ENCODE results near the gene FBRSL1.

Gene FBRSL1

DNA sequence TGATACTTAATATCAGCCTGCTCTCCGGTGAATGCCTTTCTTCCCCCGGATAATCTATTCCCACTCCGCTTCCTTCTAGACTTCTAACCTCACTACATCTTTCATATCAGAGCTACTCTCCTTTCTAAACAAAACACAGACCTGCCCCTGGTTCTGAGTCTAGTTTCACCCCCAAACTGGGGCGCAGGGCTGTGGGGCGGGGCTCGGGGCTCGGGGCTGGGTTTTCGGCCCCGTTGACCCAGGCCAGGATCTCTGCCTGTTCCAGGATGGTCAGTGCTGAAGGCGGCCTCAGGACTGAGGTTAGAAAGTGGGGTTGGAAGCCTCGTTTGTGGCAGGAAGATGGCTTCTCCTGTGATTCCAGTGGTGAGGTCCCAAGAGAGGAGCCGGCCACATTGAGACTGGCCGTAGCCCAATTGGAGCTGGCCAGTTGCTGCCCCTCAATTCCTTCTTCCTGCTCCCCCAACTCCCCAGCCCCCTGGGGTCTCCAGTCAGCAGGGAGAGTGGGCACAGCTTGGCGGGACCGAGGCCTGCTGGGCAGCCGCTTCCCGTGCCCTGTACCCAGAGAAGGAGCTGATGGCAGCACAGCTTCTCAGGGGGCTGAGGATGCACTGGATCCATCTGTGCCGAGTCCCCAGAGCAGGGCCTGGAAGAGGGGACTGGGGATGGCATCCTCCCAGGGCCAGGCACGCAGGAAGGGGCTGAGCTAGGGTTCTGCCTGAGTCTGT, 67.5 kb downstream of the FBRSL1 start:
- no peak for DNase-seq (ENCODE audit: low read depth in 2 of 2)

- no peak for DNase-seq (ENCODE audit: low read depth in 2 of 2)
These were observed 68.3 kb downstream of the FBRSL1 start for GRCh38 chr12:132558042-132558856.

DNA sequence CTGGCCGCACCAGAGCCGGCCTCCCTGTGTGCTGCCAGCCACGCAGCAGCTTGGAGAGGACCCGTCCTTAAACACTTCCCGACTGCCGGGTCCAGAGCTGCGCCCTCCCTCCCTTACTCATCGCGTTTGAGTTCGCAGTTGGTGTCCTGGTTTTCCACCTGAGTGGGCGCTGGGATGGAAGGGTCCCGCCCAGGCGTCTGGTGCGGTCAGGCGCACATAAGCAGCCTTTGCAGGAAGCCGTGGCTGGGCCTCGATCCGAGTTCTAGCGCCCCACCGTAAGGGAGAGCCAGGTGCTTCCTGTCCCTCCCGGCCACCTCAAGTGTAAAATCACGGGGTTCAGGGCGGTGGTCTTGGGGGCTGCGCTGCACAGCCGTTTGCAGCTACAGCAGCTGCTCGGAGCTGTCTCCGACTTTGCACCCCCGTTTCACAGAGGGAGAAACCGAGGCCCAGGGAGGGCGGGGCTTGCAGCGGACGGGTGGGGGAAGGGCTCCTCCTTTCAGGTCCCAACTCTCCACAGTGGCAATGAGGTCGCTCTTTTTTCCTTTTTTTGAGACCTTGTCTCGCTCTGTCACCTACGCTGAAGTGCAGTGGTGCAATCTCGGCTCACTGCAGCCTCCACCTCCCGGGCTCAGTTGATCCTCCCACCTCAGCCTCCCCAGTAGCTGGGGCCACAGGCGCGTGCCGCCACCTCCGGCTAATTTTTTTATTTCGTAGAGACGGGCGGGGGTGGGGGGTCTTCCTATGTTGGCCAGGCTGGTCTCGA, 69.1 kb downstream of the FBRSL1 start:
- no peak for DNase-seq (ENCODE audit: low read depth in 2 of 2)

DNA sequence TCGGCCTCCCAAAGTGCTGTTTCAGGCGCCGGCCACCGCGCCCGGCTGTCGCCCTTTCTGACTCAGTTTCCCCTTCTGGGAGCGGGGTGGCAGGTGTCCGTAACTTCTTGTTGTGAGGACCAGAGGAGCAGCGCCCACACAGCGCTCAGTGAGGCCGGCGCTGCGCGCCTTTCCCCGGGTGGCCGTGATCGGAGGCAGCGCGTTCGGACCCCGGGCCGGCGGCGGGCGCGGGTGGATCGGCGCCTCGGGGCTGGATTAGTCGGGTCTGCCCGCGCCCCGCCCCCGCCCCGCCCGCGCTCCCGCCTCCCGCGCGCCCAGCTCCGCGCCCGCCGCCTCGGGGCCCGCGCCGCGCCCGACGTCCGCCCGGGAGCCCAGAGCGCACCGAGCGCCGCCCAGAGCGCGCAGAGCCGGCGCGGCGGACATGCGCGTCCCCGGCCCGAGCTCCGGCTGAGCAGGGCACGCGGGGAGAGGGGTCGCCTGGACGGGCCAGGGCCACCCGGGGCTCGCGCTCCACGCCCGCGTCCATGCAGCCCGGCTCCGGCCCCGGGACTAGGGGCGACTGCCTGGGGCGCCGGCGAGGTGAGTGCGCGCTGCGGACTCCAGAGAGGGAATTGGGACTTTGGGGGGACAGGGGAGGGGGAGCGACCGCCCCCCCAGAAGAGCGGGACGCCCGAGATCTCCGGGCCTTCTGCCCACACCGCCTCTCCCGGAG, 69.9 kb downstream of the FBRSL1 start:
- peak; percentile 9 to 17 for DNase-seq (ENCODE audit: low read depth in 2 of 2)

GRCh38 chr12:132560364-132560613, 70.3 kb downstream of the FBRSL1 start:
- no peak for DNase-seq (ENCODE audit: low read depth in 2 of 2)

DNA sequence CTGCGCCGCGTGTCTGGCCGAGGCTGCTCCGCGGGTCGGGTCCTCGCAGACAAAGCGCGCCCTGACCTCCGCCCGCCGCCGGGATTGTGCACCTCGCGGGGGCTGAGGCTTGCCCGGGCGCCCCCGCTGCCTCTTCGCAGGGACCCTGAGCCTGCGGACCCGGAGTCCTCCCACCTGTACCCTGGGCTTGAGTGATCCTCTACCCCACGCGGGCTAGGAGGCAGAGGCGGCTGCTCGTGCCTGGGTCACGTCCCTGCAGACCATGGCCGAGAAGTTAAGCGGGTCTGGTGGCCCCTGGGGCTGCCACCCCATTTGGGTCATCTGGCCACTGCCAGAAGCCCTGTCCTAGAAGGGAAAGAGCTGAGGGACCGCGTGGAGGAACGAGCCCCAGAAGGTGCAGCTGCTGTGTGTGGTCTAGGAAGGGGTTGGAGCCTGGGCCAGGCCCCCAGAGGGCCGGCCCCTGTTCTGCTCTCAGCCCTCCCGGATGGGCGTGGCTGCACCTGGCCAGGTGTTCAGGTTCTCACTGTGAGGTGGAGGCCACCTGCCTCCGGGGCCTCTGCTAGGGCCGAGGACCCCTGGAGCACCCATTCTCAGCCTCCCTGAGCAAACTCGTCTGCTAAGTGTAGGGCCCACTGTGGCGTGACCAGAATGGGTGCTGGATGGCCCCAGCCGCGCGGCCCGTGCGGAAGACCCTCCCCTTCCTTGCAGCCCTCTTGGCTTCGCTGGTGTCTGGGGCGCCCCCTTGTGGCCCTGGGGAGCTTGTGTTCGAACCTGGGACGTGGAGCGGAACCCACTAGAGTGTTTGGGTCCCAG, 70.9 kb downstream of the FBRSL1 start:
- DNase-seq (ENCODE audit: low read depth in 2 of 2) = peak in 1 of 2 experiments; percentile 16

Data from fibroblast of skin of left biceps (primary cell).